GM10266 (cell line): ENCODE data around the gene EIF4EBP2.

Source experiments
- DNase-seq: peaks from one replicate; pipeline ENCODE4 v3.0.0; 2012; ENCODE audit errors: extremely low spot score
- TF ChIP-seq, protein P1 (sequence below): IDR thresholded peaks from 2 replicates; pipeline ENCODE4 v1.5.1; 2012; ENCODE audit warnings: mild to moderate bottlenecking, low read depth; ENCODE audit not compliant: control insufficient read depth, insufficient read depth; ENCODE audit errors: missing control alignments

EIF4EBP2 gene

DNA sequence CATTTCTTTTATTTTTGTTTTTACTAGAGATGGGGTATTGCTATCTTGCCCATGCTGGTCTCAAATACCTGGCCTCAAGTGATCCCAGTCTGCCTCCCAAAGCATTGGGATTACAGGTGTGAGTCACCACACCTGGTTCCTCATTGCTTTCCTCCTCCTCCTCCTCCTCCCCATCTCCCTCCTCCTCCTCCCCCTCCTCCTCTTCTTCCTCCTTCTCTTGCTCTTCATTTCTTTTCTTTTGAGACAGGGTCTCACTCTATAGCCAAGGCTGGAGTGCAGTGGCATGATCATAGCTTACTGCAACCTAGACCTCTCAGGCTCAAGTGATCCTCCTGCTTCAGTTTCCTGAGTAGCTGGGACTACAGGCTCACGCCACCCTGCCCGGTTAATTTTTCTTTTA, 43.7 kb upstream of the EIF4EBP2 start:
- no peak for DNase-seq
- TF ChIP-seq, protein P1, sequence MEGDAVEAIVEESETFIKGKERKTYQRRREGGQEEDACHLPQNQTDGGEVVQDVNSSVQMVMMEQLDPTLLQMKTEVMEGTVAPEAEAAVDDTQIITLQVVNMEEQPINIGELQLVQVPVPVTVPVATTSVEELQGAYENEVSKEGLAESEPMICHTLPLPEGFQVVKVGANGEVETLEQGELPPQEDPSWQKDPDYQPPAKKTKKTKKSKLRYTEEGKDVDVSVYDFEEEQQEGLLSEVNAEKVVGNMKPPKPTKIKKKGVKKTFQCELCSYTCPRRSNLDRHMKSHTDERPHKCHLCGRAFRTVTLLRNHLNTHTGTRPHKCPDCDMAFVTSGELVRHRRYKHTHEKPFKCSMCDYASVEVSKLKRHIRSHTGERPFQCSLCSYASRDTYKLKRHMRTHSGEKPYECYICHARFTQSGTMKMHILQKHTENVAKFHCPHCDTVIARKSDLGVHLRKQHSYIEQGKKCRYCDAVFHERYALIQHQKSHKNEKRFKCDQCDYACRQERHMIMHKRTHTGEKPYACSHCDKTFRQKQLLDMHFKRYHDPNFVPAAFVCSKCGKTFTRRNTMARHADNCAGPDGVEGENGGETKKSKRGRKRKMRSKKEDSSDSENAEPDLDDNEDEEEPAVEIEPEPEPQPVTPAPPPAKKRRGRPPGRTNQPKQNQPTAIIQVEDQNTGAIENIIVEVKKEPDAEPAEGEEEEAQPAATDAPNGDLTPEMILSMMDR = no peak

- no peak for DNase-seq
- TF ChIP-seq, protein P1 = no peak
Measured at GRCh38 chr10:70362328-70362727, 41.6 kb upstream of the EIF4EBP2 start.

GRCh38 chr10:70363292-70363691, 40.7 kb upstream of the EIF4EBP2 start:
- no peak for DNase-seq
- TF ChIP-seq, protein P1 = no peak

DNA sequence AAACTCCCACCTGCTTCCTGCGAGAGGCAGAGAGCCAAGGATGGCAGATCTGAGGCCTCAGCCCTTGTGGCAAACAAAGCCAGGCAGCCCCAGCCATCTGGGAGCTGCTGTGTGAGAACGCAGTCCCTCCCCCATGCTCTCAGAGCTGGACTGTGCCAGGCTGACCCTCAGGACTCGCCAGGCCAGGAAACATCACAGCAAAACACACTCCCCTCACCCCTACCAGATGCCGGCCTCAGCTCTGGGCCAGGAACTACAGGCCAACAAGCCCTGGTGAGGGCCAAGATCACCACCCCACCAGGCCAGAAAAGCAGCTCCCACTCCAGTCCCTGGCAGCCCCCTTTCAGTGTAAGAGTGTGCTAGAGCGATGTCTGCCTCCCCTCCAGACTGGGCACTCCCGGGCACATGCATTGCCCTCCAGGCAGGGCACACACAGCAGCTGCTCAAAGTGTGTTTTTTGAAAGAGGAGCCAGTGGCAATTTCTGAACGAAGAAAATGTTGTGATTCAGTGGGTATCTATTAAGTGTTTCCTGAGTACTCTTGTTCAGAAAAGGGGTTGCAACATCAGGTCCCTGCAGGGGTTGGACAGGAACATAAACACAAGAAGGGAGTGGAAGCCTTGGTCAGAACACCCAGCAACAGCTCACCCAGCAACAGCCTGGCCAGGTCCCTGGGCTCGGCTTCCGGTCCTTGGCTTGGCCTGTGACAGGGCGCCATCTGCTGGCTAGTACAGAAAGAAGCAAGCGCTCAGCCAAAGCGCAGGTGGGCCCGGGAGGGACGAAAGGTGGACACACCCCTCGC, 39.8 kb upstream of the EIF4EBP2 start:
- DNase-seq = peak; percentile 80
- TF ChIP-seq, protein P1 = peak; percentile 95

DNA sequence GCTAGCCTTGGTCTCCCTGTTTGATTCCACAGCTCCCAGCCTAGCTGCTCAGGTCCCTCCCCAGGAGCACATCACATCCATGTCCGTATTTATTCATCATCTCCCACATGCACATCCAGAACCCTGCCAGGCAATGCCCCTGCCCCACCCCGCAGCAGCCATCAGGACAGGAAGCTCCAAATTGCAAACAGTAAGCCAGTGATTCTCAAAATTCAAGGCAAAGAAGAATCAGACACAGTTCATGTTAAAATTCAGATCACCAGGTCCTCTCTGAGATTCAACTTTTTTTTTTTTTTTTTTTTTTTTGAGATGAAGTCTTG, 39.2 kb upstream of the EIF4EBP2 start:
- DNase-seq = no peak
- TF ChIP-seq, protein P1 = no peak

DNA sequence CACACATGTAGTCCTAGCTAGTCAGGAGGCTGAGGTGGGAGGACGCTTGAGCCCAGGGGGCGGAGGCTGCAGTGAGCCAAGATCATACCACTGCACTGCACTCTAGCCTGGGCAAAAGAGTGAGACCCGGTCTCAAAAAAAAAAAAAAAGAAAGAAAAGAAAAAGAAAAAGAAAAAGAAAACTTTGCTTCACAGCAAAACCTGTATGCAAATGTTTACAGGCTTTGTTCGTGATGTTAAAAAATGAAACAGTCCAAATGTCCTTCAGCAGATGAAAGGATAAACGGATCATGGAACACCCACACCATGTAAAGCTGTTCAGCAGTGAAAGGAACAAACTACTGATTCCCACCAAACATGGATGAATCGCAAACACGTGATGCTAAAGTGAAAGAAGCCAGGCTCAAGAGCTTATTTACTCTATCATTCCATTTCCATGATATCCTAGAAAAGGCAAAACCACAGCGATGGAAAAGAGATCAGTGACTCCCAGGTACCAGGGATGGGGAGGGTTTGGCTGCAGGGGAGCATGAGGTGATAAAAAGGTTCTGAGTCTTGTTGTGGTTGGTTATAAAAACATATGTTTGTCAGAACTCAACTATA, 36.6 kb upstream of the EIF4EBP2 start:
- TF ChIP-seq, protein P1 = no peak
- no peak for DNase-seq

- TF ChIP-seq, protein P1 = no peak
- no peak for DNase-seq
Measured at GRCh38 chr10:70368774-70369482, 35.0 kb upstream of the EIF4EBP2 start.
